Neural cell (in vitro differentiated cells): Measurements from ENCODE around the gene LY6G5C.

Experiments used
- EP300 ChIP-seq: fragments of 450-650 bp; conservative IDR thresholded peaks from 2 replicates; pipeline ENCODE4 v1.6.1; 2014; ENCODE audit warnings: antibody characterized with exemption, mild to moderate bottlenecking, moderate library complexity; ENCODE audit not compliant: poor library complexity, severe bottlenecking
- EZH2 ChIP-seq: fragments of 200-600, 300-800 bp; shearing (Covaris generic), sonication (generic); IDR thresholded peaks from 2 replicates; pipeline ENCODE4 v1.6.1; 2014; ENCODE audit warnings: antibody characterized with exemption, low read length, borderline replicate concordance, mild to moderate bottlenecking; ENCODE audit not compliant: insufficient read depth, poor library complexity, severe bottlenecking
- POLR2AphosphoS5 ChIP-seq: IDR thresholded peaks from 2 replicates; pipeline ENCODE4 v1.6.1; 2012
- RAD21 ChIP-seq: fragments of 450-650 bp; conservative IDR thresholded peaks from 2 replicates; pipeline ENCODE4 v1.6.1; 2014; ENCODE audit warnings: antibody characterized with exemption, mild to moderate bottlenecking, moderate library complexity
- TAF1 ChIP-seq: IDR thresholded peaks from 2 replicates; pipeline ENCODE4 v1.6.1; 2012; ENCODE audit warnings: low read depth
- TF ChIP-seq, protein P1 (sequence below): fragments of 450-650 bp; IDR thresholded peaks from 2 replicates; pipeline ENCODE4 v1.5.1; 2014; ENCODE audit warnings: antibody characterized with exemption, mild to moderate bottlenecking, moderate library complexity; ENCODE audit not compliant: poor library complexity, severe bottlenecking

DNA sequence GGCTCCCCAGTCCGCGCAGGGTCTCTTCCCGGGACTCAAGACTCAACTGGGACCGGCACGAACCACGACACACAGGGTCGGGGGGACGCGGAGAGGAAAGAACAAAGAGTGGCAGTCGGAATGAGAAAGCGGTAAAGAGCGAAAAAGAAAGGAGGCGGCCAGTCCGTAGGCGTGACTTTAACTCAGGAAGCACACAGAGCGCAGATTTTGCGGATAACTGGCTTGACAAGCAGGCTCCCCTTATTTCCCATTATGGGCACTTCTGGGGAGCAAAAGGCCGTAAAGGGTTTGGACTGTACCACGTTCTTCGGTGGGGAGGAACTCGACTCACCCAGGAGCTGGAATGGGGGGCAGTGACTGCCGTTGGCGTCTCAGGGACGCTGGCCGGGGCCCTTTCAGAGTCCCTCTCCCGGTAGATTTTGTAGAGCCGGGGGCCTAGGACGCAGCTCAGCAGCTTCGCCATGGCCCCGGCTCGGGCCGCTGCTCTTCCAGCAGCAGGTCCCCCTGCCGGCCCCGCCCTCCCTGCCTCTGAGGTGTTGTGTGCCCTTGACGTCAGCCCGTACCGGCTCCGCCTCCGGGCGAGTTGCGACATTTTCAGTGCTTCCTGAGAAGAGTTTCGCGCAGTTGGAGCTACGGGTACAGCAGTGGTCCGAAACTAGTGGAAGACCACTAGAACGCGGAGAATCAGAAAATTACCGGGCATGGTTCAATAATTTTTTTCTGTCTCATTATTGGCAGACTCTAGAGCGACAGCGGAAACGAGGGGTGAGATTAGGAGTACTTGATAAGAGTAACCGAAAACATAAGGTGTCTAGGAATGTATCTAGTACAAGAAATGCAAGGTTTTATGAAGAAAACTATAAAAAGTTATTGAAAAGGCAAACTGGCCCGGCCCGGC is 22.2 kb upstream of the LY6G5C start, which contains the start of gene ABHD16A:
- TF ChIP-seq RAD21 (no peak), POLR2AphosphoS5 (peak; percentile 96), EZH2 (no peak), EP300 (peak; percentile 53), TAF1 (peak; percentile 79)
- TF ChIP-seq, protein P1, sequence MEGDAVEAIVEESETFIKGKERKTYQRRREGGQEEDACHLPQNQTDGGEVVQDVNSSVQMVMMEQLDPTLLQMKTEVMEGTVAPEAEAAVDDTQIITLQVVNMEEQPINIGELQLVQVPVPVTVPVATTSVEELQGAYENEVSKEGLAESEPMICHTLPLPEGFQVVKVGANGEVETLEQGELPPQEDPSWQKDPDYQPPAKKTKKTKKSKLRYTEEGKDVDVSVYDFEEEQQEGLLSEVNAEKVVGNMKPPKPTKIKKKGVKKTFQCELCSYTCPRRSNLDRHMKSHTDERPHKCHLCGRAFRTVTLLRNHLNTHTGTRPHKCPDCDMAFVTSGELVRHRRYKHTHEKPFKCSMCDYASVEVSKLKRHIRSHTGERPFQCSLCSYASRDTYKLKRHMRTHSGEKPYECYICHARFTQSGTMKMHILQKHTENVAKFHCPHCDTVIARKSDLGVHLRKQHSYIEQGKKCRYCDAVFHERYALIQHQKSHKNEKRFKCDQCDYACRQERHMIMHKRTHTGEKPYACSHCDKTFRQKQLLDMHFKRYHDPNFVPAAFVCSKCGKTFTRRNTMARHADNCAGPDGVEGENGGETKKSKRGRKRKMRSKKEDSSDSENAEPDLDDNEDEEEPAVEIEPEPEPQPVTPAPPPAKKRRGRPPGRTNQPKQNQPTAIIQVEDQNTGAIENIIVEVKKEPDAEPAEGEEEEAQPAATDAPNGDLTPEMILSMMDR, result no peak
